ENCODE results near the gene TBC1D5. TPM values are rescaled to one million over a fixed set of nuclear protein-coding genes. Genes with fewer than 3 reads are reported as not detected.

Gene TBC1D5
- total RNA-seq, 2 donors from 2014 or later = 68.8 to 77.7 TPM

- peak overlapping the region; percentile 39 for H3K27ac Mint-ChIP-seq
- H3K27me3 Mint-ChIP-seq (ENCODE audit: insufficient read depth) = no peaks in the 10 kb centered on the region
- no peaks in the 10 kb centered on the region for H3K9me3 Mint-ChIP-seq
- TF ChIP-seq, protein P1, sequence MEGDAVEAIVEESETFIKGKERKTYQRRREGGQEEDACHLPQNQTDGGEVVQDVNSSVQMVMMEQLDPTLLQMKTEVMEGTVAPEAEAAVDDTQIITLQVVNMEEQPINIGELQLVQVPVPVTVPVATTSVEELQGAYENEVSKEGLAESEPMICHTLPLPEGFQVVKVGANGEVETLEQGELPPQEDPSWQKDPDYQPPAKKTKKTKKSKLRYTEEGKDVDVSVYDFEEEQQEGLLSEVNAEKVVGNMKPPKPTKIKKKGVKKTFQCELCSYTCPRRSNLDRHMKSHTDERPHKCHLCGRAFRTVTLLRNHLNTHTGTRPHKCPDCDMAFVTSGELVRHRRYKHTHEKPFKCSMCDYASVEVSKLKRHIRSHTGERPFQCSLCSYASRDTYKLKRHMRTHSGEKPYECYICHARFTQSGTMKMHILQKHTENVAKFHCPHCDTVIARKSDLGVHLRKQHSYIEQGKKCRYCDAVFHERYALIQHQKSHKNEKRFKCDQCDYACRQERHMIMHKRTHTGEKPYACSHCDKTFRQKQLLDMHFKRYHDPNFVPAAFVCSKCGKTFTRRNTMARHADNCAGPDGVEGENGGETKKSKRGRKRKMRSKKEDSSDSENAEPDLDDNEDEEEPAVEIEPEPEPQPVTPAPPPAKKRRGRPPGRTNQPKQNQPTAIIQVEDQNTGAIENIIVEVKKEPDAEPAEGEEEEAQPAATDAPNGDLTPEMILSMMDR (conservative IDR thresholded peaks at IDR 0.05) = no peak
- H3K36me3 Mint-ChIP-seq (ENCODE audit: low read depth) = no peaks in the 10 kb centered on the region
- Histone ChIP-seq H3K27ac (ENCODE audit: low read depth, low read length) (no peak overlapping the region), H3K36me3 (ENCODE audit: control insufficient read depth, insufficient read depth, low read length) (no peaks in the 10 kb centered on the region), H3K4me3 (ENCODE audit: low read length) (no peak overlapping the region), H3K27me3 (ENCODE audit: control insufficient read depth, insufficient read depth, low read length, poor library complexity, severe bottlenecking) (no peaks in the 10 kb centered on the region), H3K9me3 (ENCODE audit: control insufficient read depth, low read length) (no peaks in the 10 kb centered on the region), H3K9ac (ENCODE audit: extremely low read depth, low read length, poor library complexity, severe bottlenecking) (no peak overlapping the region), H3K4me1 (ENCODE audit: control insufficient read depth, insufficient read depth, low read length) (no peaks in the 10 kb centered on the region)
- peaks cover 10% of the 10 kb centered on the region for H3K4me1 Mint-ChIP-seq
- no peak overlapping the region for H3K4me3 Mint-ChIP-seq
- DNase-seq = no peak
- WGBS, 2 experiments (ENCODE audit: insufficient coverage in 1 of 2, insufficient read length in 1 of 2) = 71 to 97% methylated on average over 1 to 4 of the region's 5 CpGs
These were observed 385.3 kb downstream of the TBC1D5 start for GRCh38 chr3:17357035-17357710.

GRCh38 chr3:17356585-17356984 lies 385.8 kb downstream of the TBC1D5 start:
- no peaks in the 10 kb centered on the region for H3K4me1 ChIP-seq (ENCODE audit: control insufficient read depth, insufficient read depth, low read length)
- H3K27me3 ChIP-seq (ENCODE audit: control insufficient read depth, insufficient read depth, low read length, poor library complexity, severe bottlenecking) = no peaks in the 10 kb centered on the region
- no peak for DNase-seq
- Mint-ChIP-seq H3K4me1 (peaks cover 10% of the 10 kb centered on the region), H3K27ac (no peak overlapping the region), H3K27me3 (ENCODE audit: insufficient read depth) (no peaks in the 10 kb centered on the region), H3K9me3 (peaks cover 2% of the 10 kb centered on the region), H3K4me3 (no peak overlapping the region), H3K36me3 (ENCODE audit: low read depth) (peaks cover 3% of the 10 kb centered on the region)
- H3K9me3 ChIP-seq (ENCODE audit: control insufficient read depth, low read length) = no peaks in the 10 kb centered on the region
- H3K9ac ChIP-seq (ENCODE audit: extremely low read depth, low read length, poor library complexity, severe bottlenecking) = no peak overlapping the region
- no peak overlapping the region for H3K4me3 ChIP-seq (ENCODE audit: low read length)
- no peak overlapping the region for H3K27ac ChIP-seq (ENCODE audit: low read depth, low read length)
- TF ChIP-seq, protein P1 (conservative IDR thresholded peaks at IDR 0.05) = no peak
- H3K36me3 ChIP-seq (ENCODE audit: control insufficient read depth, insufficient read depth, low read length) = no peaks in the 10 kb centered on the region

GRCh38 chr3:17355591-17355990 lies 386.8 kb downstream of the TBC1D5 start:
- Histone ChIP-seq H3K9me3 (ENCODE audit: control insufficient read depth, low read length) (no peaks in the 10 kb centered on the region), H3K36me3 (ENCODE audit: control insufficient read depth, insufficient read depth, low read length) (no peaks in the 10 kb centered on the region), H3K27ac (ENCODE audit: low read depth, low read length) (no peak overlapping the region), H3K27me3 (ENCODE audit: control insufficient read depth, insufficient read depth, low read length, poor library complexity, severe bottlenecking) (no peaks in the 10 kb centered on the region), H3K4me3 (ENCODE audit: low read length) (no peak overlapping the region), H3K9ac (ENCODE audit: extremely low read depth, low read length, poor library complexity, severe bottlenecking) (no peak overlapping the region), H3K4me1 (ENCODE audit: control insufficient read depth, insufficient read depth, low read length) (no peaks in the 10 kb centered on the region)
- peaks cover 3% of the 10 kb centered on the region for H3K36me3 Mint-ChIP-seq (ENCODE audit: low read depth)
- H3K4me3 Mint-ChIP-seq = no peak overlapping the region
- 100% methylated on average over 1 of the region's 1 CpG; no CpG with 5 or more reads in 1 of the 2 experiments for WGBS, 2 experiments (ENCODE audit: insufficient coverage in 1 of 2, insufficient read length in 1 of 2)
- H3K4me1 Mint-ChIP-seq = peaks cover 10% of the 10 kb centered on the region
- no peaks in the 10 kb centered on the region for H3K27me3 Mint-ChIP-seq (ENCODE audit: insufficient read depth)
- DNase-seq = no peak
- TF ChIP-seq, protein P1 (conservative IDR thresholded peaks at IDR 0.05) = no peak
- H3K9me3 Mint-ChIP-seq = peaks cover 2% of the 10 kb centered on the region
- H3K27ac Mint-ChIP-seq = no peak overlapping the region
